HEK293 (cell line): ENCODE measurements around the gene POLR3GL.

Experiments
- CTCF ChIA-PET: fragments of 350-600 bp; formaldehyde crosslinking; extraction: SDS; loops from one replicate; lab custom pipeline; 2021; ENCODE audit warnings: antibody characterized with exemption; lab: Yijun Ruan, JAX
- POLR2A ChIA-PET: fragments of 300-600 bp; formaldehyde crosslinking; extraction: SDS; loops from one replicate; lab custom pipeline; 2020; ENCODE audit warnings: antibody characterized with exemption, inconsistent platforms; lab: Yijun Ruan, JAX
- H3K27ac ChIP-seq: fragments of 200-500 bp; sonication (Bioruptor generic); 2 replicates; pipeline ENCODE4 v1.5.1; 2014; ENCODE audit warnings: low read depth, low read length, control low read depth, inconsistent platforms; ENCODE audit errors: extremely low read depth
- H3K36me3 ChIP-seq, 2 experiments: fragments of 200-500 bp in 1 of 2; sonication (Bioruptor generic) in 1 of 2; 1 replicate in 1 of 2; 2 replicates in 1 of 2; pipeline ENCODE4 v1.5.1; 2014 to 2017; ENCODE audit warnings: inconsistent platforms in 2 of 2, low read length in 2 of 2; ENCODE audit not compliant: control insufficient read depth in 2 of 2, insufficient read depth in 1 of 2
- H3K4me1 ChIP-seq: fragments of 200-500 bp; sonication (Bioruptor generic); 2 replicates; pipeline ENCODE4 v1.5.1; 2014; ENCODE audit warnings: mild to moderate bottlenecking, low read length, inconsistent platforms; ENCODE audit not compliant: control insufficient read depth, insufficient read depth
- H3K4me3 ChIP-seq: 2 replicates; pipeline ENCODE4 v1.5.1; 2011; ENCODE audit warnings: low read depth, mild to moderate bottlenecking, control low read depth, low read length, moderate library complexity
- H3K9me3 ChIP-seq: fragments of 200-500 bp; sonication (Bioruptor generic); 2 replicates; pipeline ENCODE4 v1.5.1; 2014; ENCODE audit warnings: low read depth, low read length, inconsistent platforms; ENCODE audit not compliant: control insufficient read depth, insufficient read depth
- BCL11B ChIP-seq: fragments of 450-650 bp; formaldehyde crosslinking; IDR thresholded peaks from 2 replicates; pipeline ENCODE4 v1.5.1; 2016; ENCODE audit warnings: low read depth, missing biosample characterization, missing genetic modification characterization
- KLF1 ChIP-seq: fragments of 450-650 bp; formaldehyde crosslinking; IDR thresholded peaks from 2 replicates; pipeline ENCODE4 v1.5.1; 2016; ENCODE audit warnings: missing biosample characterization, missing genetic modification characterization
- KLF7 ChIP-seq: fragments of 450-650 bp; formaldehyde crosslinking; IDR thresholded peaks from 2 replicates; pipeline ENCODE4 v1.5.1; 2016; ENCODE audit warnings: missing biosample characterization, missing genetic modification characterization, borderline replicate concordance
- KLF9 ChIP-seq: fragments of 450-650 bp; formaldehyde crosslinking; IDR thresholded peaks from 2 replicates; pipeline ENCODE4 v1.5.1; 2016; ENCODE audit warnings: missing biosample characterization, missing genetic modification characterization, low read depth
- MEIS1 ChIP-seq: sonication (generic); formaldehyde crosslinking; IDR thresholded peaks from 2 replicates; pipeline ENCODE4 v1.8.1; 2022; ENCODE audit warnings: missing genetic modification reagents, mild to moderate bottlenecking, borderline replicate concordance
- PATZ1 ChIP-seq: fragments of 450-650 bp; formaldehyde crosslinking; IDR thresholded peaks from 2 replicates; pipeline ENCODE4 v1.5.1; 2016; ENCODE audit warnings: missing biosample characterization, missing genetic modification characterization
- PRDM4 ChIP-seq: fragments of 450-650 bp; formaldehyde crosslinking; IDR thresholded peaks from 2 replicates; pipeline ENCODE4 v1.5.1; 2017; ENCODE audit warnings: missing biosample characterization, missing genetic modification characterization
- SP7 ChIP-seq: fragments of 450-650 bp; formaldehyde crosslinking; IDR thresholded peaks from 2 replicates; pipeline ENCODE4 v1.5.1; 2016; ENCODE audit warnings: missing biosample characterization, missing genetic modification characterization
- ZBTB21 ChIP-seq: fragments of 450-650 bp; formaldehyde crosslinking; IDR thresholded peaks from 2 replicates; pipeline ENCODE4 v1.5.1; 2017; ENCODE audit warnings: missing biosample characterization, missing genetic modification characterization
- ZBTB48 ChIP-seq: fragments of 450-650 bp; formaldehyde crosslinking; IDR thresholded peaks from 2 replicates; pipeline ENCODE4 v1.5.1; 2016; ENCODE audit warnings: missing biosample characterization, missing genetic modification characterization
- ZFP37 ChIP-seq: fragments of 450-650 bp; formaldehyde crosslinking; IDR thresholded peaks from 2 replicates; pipeline ENCODE4 v1.5.1; 2016; ENCODE audit warnings: missing biosample characterization, missing genetic modification characterization
- ZNF121 ChIP-seq: fragments of 450-650 bp; formaldehyde crosslinking; IDR thresholded peaks from 2 replicates; pipeline ENCODE4 v1.5.1; 2016; ENCODE audit warnings: missing biosample characterization, missing genetic modification characterization
- ZNF140 ChIP-seq: fragments of 450-650 bp; formaldehyde crosslinking; IDR thresholded peaks from 2 replicates; pipeline ENCODE4 v1.5.1; 2016; ENCODE audit warnings: missing biosample characterization, missing genetic modification characterization
- ZNF184 ChIP-seq: fragments of 450-650 bp; IDR thresholded peaks from 2 replicates; pipeline ENCODE4 v1.5.1; 2018; ENCODE audit warnings: missing biosample characterization, mild to moderate bottlenecking, missing genetic modification characterization
- ZNF19 ChIP-seq: fragments of 450-650 bp; formaldehyde crosslinking; IDR thresholded peaks from 2 replicates; pipeline ENCODE4; 2016; ENCODE audit warnings: missing biosample characterization, missing genetic modification characterization, low read depth
- ZNF202 ChIP-seq: fragments of 450-650 bp; formaldehyde crosslinking; IDR thresholded peaks from 2 replicates; pipeline ENCODE4 v1.5.1; 2016; ENCODE audit warnings: missing biosample characterization, missing genetic modification characterization, borderline replicate concordance
- ZNF423 ChIP-seq: fragments of 450-650 bp; formaldehyde crosslinking; IDR thresholded peaks from 2 replicates; pipeline ENCODE4 v1.5.1; 2016; ENCODE audit warnings: missing biosample characterization, missing genetic modification characterization
- ZNF473 ChIP-seq: fragments of 450-650 bp; formaldehyde crosslinking; IDR thresholded peaks from 2 replicates; pipeline ENCODE4 v1.5.1; 2017; ENCODE audit warnings: missing biosample characterization, missing genetic modification characterization
- ZNF514 ChIP-seq: fragments of 450-650 bp; formaldehyde crosslinking; IDR thresholded peaks from 2 replicates; pipeline ENCODE4 v1.5.1; 2016; ENCODE audit warnings: missing biosample characterization, missing genetic modification characterization
- ZNF610 ChIP-seq: fragments of 450-650 bp; formaldehyde crosslinking; IDR thresholded peaks from 2 replicates; pipeline ENCODE4 v1.5.1; 2016; ENCODE audit warnings: missing biosample characterization, missing genetic modification characterization, borderline replicate concordance
- ZNF76 ChIP-seq: fragments of 450-650 bp; formaldehyde crosslinking; IDR thresholded peaks from 2 replicates; pipeline ENCODE4; 2016; ENCODE audit warnings: low read depth, missing biosample characterization, missing genetic modification characterization, borderline replicate concordance
- ZSCAN5A ChIP-seq: fragments of 450-650 bp; formaldehyde crosslinking; IDR thresholded peaks from 2 replicates; pipeline ENCODE4 v1.5.1; 2016; ENCODE audit warnings: missing biosample characterization, missing genetic modification characterization

POLR3GL gene

GRCh38 chr1:145975216-145975615 is 10.7 kb downstream of the POLR3GL start:
- H3K4me1 ChIP-seq = peaks cover 6% of the 10 kb centered on the region
- POLR2A ChIA-PET = no interaction called here
- no peaks in the 10 kb centered on the region for H3K36me3 ChIP-seq
- TF ChIP-seq ZNF121 (tag by site-specific recombination) (no peak), BCL11B (tag by site-specific recombination) (no peak), ZNF473 (tag by site-specific recombination) (no peak), ZNF423 (no peak), ZFP37 (tag by site-specific recombination) (no peak), ZNF76 (no peak)
- CTCF ChIA-PET = interaction anchor here (0.8 to 4.6 kb wide), 4 partner anchors 10 to 110 kb away, joined by 4 to 43 read pairs (median 4); partner anchors contain the start of genes ANKRD34A and POLR3GL
- H3K9me3 ChIP-seq = no peaks in the 10 kb centered on the region
- H3K27ac ChIP-seq = no peak overlapping the region
- H3K4me3 ChIP-seq = no peak overlapping the region

GRCh38 chr1:145977016-145977415 is 12.5 kb downstream of the POLR3GL start:
- no peak overlapping the region for H3K4me3 ChIP-seq
- ChIA-PET CTCF (interaction anchor here (0.6 to 6.8 kb wide), 20 partner anchors 11 to 1192 kb away, joined by 3 to 227 read pairs (median 4); partner anchors contain the start of genes ANKRD34A, LIX1L, NUDT17 and POLR3GL), POLR2A (interaction anchor here (1.3 to 1.8 kb wide), 2 partner anchors 13 to 50 kb away, joined by 6 read pairs; partner anchors contain the start of genes ANKRD34A, POLR3GL and RBM8A)

GRCh38 chr1:145977486-145978470 is 13.3 kb downstream of the POLR3GL start:
- Histone ChIP-seq H3K36me3 (no peaks in the 10 kb centered on the region), H3K4me3 (no peak overlapping the region), H3K4me1 (peaks cover 6% of the 10 kb centered on the region), H3K27ac (no peak overlapping the region), H3K9me3 (no peaks in the 10 kb centered on the region)
- CTCF ChIA-PET = interaction anchor here (0.6 to 6.8 kb wide), 29 partner anchors 12 to 1191 kb away, joined by 3 to 227 read pairs (median 4); partner anchors contain the start of genes ANKRD34A, LIX1L, NUDT17 and POLR3GL
- POLR2A ChIA-PET = interaction anchor here (0.6 to 3.7 kb wide), 5 partner anchors 13 to 86 kb away, joined by 3 to 30 read pairs (median 6); partner anchors contain the start of genes ANKRD34A, POLR3GL and RBM8A
- no peak for TF ChIP-seq ZNF610 (tag by site-specific recombination)
- no peak for TF ChIP-seq ZNF514
- TF ChIP-seq ZSCAN5A (tag by site-specific recombination) = no peak
- TF ChIP-seq ZNF202 = no peak
- no peak for TF ChIP-seq PRDM4 (tag by site-specific recombination)
- no peak for TF ChIP-seq ZNF184 (tag by site-specific recombination)
- TF ChIP-seq ZBTB21 (tag by site-specific recombination) = no peak
- TF ChIP-seq KLF9 (tag by site-specific recombination) = no peak
- TF ChIP-seq KLF7 (tag by site-specific recombination) = no peak
- no peak for TF ChIP-seq MEIS1 (CRISPR knock-in tag)
- TF ChIP-seq ZNF19 = no peak
- TF ChIP-seq ZBTB48 (tag by site-specific recombination) = peak; percentile 85

More at GRCh38 chr1:145977016-145977415, 12.5 kb downstream of the POLR3GL start:
- Histone ChIP-seq H3K4me1 (peaks cover 6% of the 10 kb centered on the region), H3K9me3 (no peaks in the 10 kb centered on the region), H3K27ac (no peak overlapping the region), H3K36me3 (no peaks in the 10 kb centered on the region)
- peak; percentile 14; the same call in 1 of the 2 replicates for TF ChIP-seq KLF1 (tag by site-specific recombination)
- TF ChIP-seq ZNF140 (tag by site-specific recombination) = no peak
- TF ChIP-seq SP7 (tag by site-specific recombination) = no peak
- no peak for TF ChIP-seq PATZ1 (tag by site-specific recombination)
